HepG2 (cell line): ENCODE results near the gene CXCR5. TPM values are rescaled to one million over a fixed set of nuclear protein-coding genes. Genes with fewer than 3 reads are reported as not detected.

ENCODE experiments used
- AHDC1 ChIP-seq: sonication (generic); formaldehyde crosslinking; IDR thresholded peaks from 2 replicates; pipeline ENCODE4 v1.5.1; 2020; ENCODE audit warnings: mild to moderate bottlenecking, missing genetic modification reagents, borderline replicate concordance
- CBX5 ChIP-seq: sonication (generic); formaldehyde crosslinking; IDR thresholded peaks from 2 replicates; pipeline ENCODE4 v1.4.0; 2020; ENCODE audit warnings: missing genetic modification reagents, borderline replicate concordance
- HNF1B ChIP-seq: sonication (generic); formaldehyde crosslinking; IDR thresholded peaks from 2 replicates; pipeline ENCODE4 v1.5.1; 2020; ENCODE audit warnings: mild to moderate bottlenecking, moderate library complexity, missing genetic modification reagents
- ISL2 ChIP-seq: sonication (generic); formaldehyde crosslinking; IDR thresholded peaks from 2 replicates; pipeline ENCODE4 v1.5.0; 2020; ENCODE audit warnings: missing genetic modification reagents
- KAT2B ChIP-seq: fragments of 150-350 bp; IDR thresholded peaks from 2 replicates; pipeline ENCODE4 v1.6.1; 2014; ENCODE audit warnings: low read depth, low read length, borderline replicate concordance
- PHB2 ChIP-seq: fragments of 450-650 bp; IDR thresholded peaks from 2 replicates; pipeline ENCODE4 v1.6.1; 2018; ENCODE audit not compliant: partially characterized antibody
- TAF15 ChIP-seq: fragments of 200-400 bp; formaldehyde crosslinking; IDR thresholded peaks from one replicate; pipeline ENCODE4 v1.6.1; 2018; ENCODE audit warnings: mild to moderate bottlenecking, low read depth, low read length; ENCODE audit not compliant: poor library complexity, severe bottlenecking
- USF2 ChIP-seq, 2 experiments: sonication (generic) in 1 of 2; formaldehyde crosslinking in 1 of 2; IDR thresholded peaks; 2 replicates each; pipeline versions ENCODE4 v1.5.1 to v1.6.1; 2011 to 2020; ENCODE audit warnings: borderline replicate concordance in 1 of 2, low read depth in 1 of 2, low read length in 1 of 2, mild to moderate bottlenecking in 1 of 2, missing genetic modification reagents in 1 of 2, moderate library complexity in 1 of 2
- ZGPAT ChIP-seq: IDR thresholded peaks from 2 replicates; pipeline ENCODE4 v1.6.1; 2016; ENCODE audit warnings: mild to moderate bottlenecking
- ZNF207 ChIP-seq: fragments of 450-650 bp; IDR thresholded peaks from 2 replicates; pipeline ENCODE4 v1.6.1; 2016; ENCODE audit warnings: antibody characterized with exemption, borderline replicate concordance
- ZNF24 ChIP-seq: fragments of 450-650 bp; IDR thresholded peaks from 2 replicates; pipeline ENCODE4 v1.6.1; 2017; ENCODE audit warnings: antibody characterized with exemption, mild to moderate bottlenecking
- ZNF30 ChIP-seq: sonication (generic); formaldehyde crosslinking; IDR thresholded peaks from 2 replicates; pipeline ENCODE4 v1.5.0; 2020; ENCODE audit warnings: mild to moderate bottlenecking, missing genetic modification reagents
- ZNF460 ChIP-seq: sonication (generic); formaldehyde crosslinking; IDR thresholded peaks from 2 replicates; pipeline ENCODE4 v1.5.1; 2020; ENCODE audit warnings: missing genetic modification reagents, mild to moderate bottlenecking, borderline replicate concordance
- ZNF572 ChIP-seq: sonication (generic); formaldehyde crosslinking; IDR thresholded peaks from 2 replicates; pipeline ENCODE4 v1.5.1; 2020; ENCODE audit warnings: mild to moderate bottlenecking, missing genetic modification reagents
- ZNF768 ChIP-seq: sonication (generic); formaldehyde crosslinking; IDR thresholded peaks from 2 replicates; pipeline ENCODE4 v1.4.0; 2020; ENCODE audit warnings: missing genetic modification reagents
- ZSCAN9 ChIP-seq: IDR thresholded peaks from 2 replicates; pipeline ENCODE4 v1.6.1; 2016; ENCODE audit warnings: borderline replicate concordance
- polyA plus RNA-seq, 8 experiments: library from polyadenylated mRNA; depleted of rRNA in 3 of 8; stranded (reverse) in 7 of 8; unstranded in 1 of 8; fragments of >200 nt; fragmentation: Illumina TruSeq in 4 of 8; extraction: Trizol in 4 of 8; gene quantifications; 2 replicates each; pipeline versions ENCODE4 v1.2.1 to v1.2.3, GENCODE V29; 2011 to 2016; ENCODE audit warnings: low read depth in 4 of 8, missing spikeins in 1 of 8, mixed read lengths in 1 of 8; ENCODE audit not compliant: insufficient read depth in 1 of 8
- total RNA-seq, 5 experiments: library from RNA; depleted of rRNA; stranded (reverse); fragments of >200 nt; fragmentation: Illumina TruSeq; extraction: Trizol; gene quantifications; 2 replicates each; pipeline ENCODE4 v1.2.3, GENCODE V29; 2016; ENCODE audit warnings: low read depth in 1 of 5

The CXCR5 gene
- total and polyA plus RNA-seq, 2 of the 13 experiments (the other 11 are each of a cell fraction or from before 2014, with no cell fraction given): not detected

- TF ChIP-seq USF2 (IDR thresholded peaks at IDR 0.05; ENCODE audit: low read depth, low read length) (no peak), USF2 (CRISPR knock-in tag; IDR thresholded peaks at IDR 0.05; ENCODE audit: borderline replicate concordance) (no peak), ZGPAT (CRISPR knock-in tag) (peak; percentile 22), HNF1B (CRISPR knock-in tag) (peak; percentile 35; the same call in 1 of the 2 replicates), CBX5 (CRISPR knock-in tag) (no peak; the same call in 1 of the 2 replicates), ZNF768 (CRISPR knock-in tag) (no peak), ZNF207 (no peak), TAF15 (no peak), PHB2 (no peak), KAT2B (no peak), AHDC1 (CRISPR knock-in tag) (no peak; the same call in 1 of the 2 replicates), ZNF24 (no peak), ZSCAN9 (peak; percentile 64; the same call in 1 of the 2 replicates), ISL2 (no peak), ZNF572 (CRISPR knock-in tag) (no peak), ZNF460 (CRISPR knock-in tag) (no peak), ZNF30 (CRISPR knock-in tag) (no peak)
Measured at GRCh38 chr11:118921121-118921928, 37.6 kb downstream of the CXCR5 start (continued).
